Aorta (tissue), 5 donors: ENCODE data around the gene AKT1S1. TPM values are rescaled to one million over a fixed set of nuclear protein-coding genes. Genes with fewer than 3 reads are reported as not detected.

Source experiments
- ATAC-seq: fragments of 200-7000 bp; cut with Tn5 transposase; one replicate; pipeline ENCODE4 v1.9.1; 2022; ENCODE audit warnings: moderate library complexity; ENCODE audit not compliant: low FRiP score
- DNase-seq, 2 donors: peaks; one replicate each; pipeline ENCODE4 v3.0.0-alpha.2; 2020
- H3K27ac ChIP-seq, 2 donors: one replicate each; pipeline ENCODE4 v1.5.1; 2013; ENCODE audit warnings: low read length in 2 of 2, mild to moderate bottlenecking in 2 of 2, moderate library complexity in 2 of 2, control low read depth in 1 of 2, inconsistent platforms in 1 of 2, low read depth in 1 of 2
- H3K27me3 ChIP-seq, 2 donors: one replicate each; pipeline ENCODE4 v1.6.1; 2013; ENCODE audit warnings: control low read depth in 1 of 2, low read length in 1 of 2, mild to moderate bottlenecking in 1 of 2, moderate library complexity in 1 of 2; ENCODE audit not compliant: insufficient read depth in 2 of 2, control insufficient read depth in 1 of 2
- H3K36me3 ChIP-seq, 2 donors: one replicate each; pipeline ENCODE4 v1.6.1; 2013; ENCODE audit warnings: control low read depth in 1 of 2, low read length in 1 of 2, mild to moderate bottlenecking in 1 of 2; ENCODE audit not compliant: insufficient read depth in 2 of 2, control insufficient read depth in 1 of 2
- H3K4me1 ChIP-seq, 2 donors: one replicate each; pipeline ENCODE4 v1.6.1; 2013; ENCODE audit warnings: low read length in 2 of 2, control low read depth in 1 of 2, mild to moderate bottlenecking in 1 of 2, moderate library complexity in 1 of 2; ENCODE audit not compliant: insufficient read depth in 2 of 2, control insufficient read depth in 1 of 2
- H3K4me3 ChIP-seq, 2 donors: one replicate each; pipeline ENCODE4 v1.5.1; 2013; ENCODE audit warnings: low read length in 2 of 2, control low read depth in 1 of 2, mild to moderate bottlenecking in 1 of 2
- H3K9me3 ChIP-seq: one replicate; pipeline ENCODE4 v1.6.1; 2013; ENCODE audit warnings: mild to moderate bottlenecking, low read length; ENCODE audit not compliant: control insufficient read depth
- WGBS, 2 donors: extraction: QIAGEN DNeasy Blood & Tissue Kit; methylation state at CpG; one replicate each; pipeline ENCODE4 v1.1.7; 2013; 5-methylcytosine and 5-hydroxymethylcytosine counted together
- intact Hi-C, 2 donors: fragments of 100-400 bp; cut with DNase I; formaldehyde crosslinking; loops; one replicate each; pipeline versions ENCODE4 v1.14.2 to v1.15.0; 2022
- polyA plus RNA-seq, 2 donors: library from polyadenylated mRNA; stranded (reverse); fragments of 200-250 nt; gene quantifications; one replicate each; pipeline ENCODE4 v1.2.3, GENCODE V29; 2013
- total RNA-seq, 2 donors: library from RNA; stranded (reverse); fragmentation: NEBNext Ultra II Directional; extraction: Animal tissue kit (Norgen Biotek cat#: 25700); gene quantifications; one replicate each; pipeline ENCODE4 v1.2.1, GENCODE V29; 2021
- donor health status: healthy with polysubstance abuse.
- donor health status: Bipolar disorder and iron deficiency.
- donor health status: DM: no; HTN: no; CAD: no.
- donor health status: DM: no; HTN: no; CAD: no.
- donor health status: DM: yes; HTN: yes; CAD: no.

AKT1S1 gene
- total and polyA plus RNA-seq, 4 donors = 24.4 to 44.6 (median 27.7) TPM

GRCh38 chr19:49864890-49865289 lies 12.3 kb downstream of the AKT1S1 start:
- no peaks in the 10 kb centered on the region for H3K27me3 ChIP-seq
- 89 to 94% methylated on average over 13 of the region's 13 CpGs for WGBS, 2 donors
- no peaks in the 10 kb centered on the region for H3K36me3 ChIP-seq
- ATAC-seq = no peak
- no peak overlapping the region for H3K27ac ChIP-seq
- intact Hi-C loops = loop anchor here (5.0 to 10.0 kb wide), 3 partner anchors 53 to 100 kb away; partner anchors contain the start of genes AP2A1 (in 2 of the 2), FUZ (in 1 of the 2) and TSKS (in 1 of the 2)
- DNase-seq = no peak
- no peaks in the 10 kb centered on the region for H3K9me3 ChIP-seq
- H3K4me1 ChIP-seq = no peaks in the 10 kb centered on the region
- no peak overlapping the region for H3K4me3 ChIP-seq

- Histone ChIP-seq H3K9me3 (no peaks in the 10 kb centered on the region), H3K4me1 (no peaks in the 10 kb centered on the region), H3K4me3 (no peak overlapping the region), H3K36me3 (no peaks in the 10 kb centered on the region), H3K27me3 (no peaks in the 10 kb centered on the region), H3K27ac (no peak overlapping the region)
- intact Hi-C loops = loop anchor here in 1 of 2 donors (10.0 kb wide), 1 partner anchor 99 kb away; the partner anchor contains the start of genes AP2A1 and TSKS
- ATAC-seq (no peak), DNase-seq (peak in 1 of 2 donors; percentile 71)
- WGBS, 2 donors = 89 to 90% methylated on average over 17 of the region's 17 CpGs
These were observed 13.2 kb downstream of the AKT1S1 start for GRCh38 chr19:49863935-49864320.

- ATAC-seq = no peak
- Histone ChIP-seq H3K27me3 (no peaks in the 10 kb centered on the region), H3K9me3 (no peaks in the 10 kb centered on the region), H3K27ac (no peak overlapping the region), H3K4me3 (no peak overlapping the region), H3K4me1 (no peaks in the 10 kb centered on the region), H3K36me3 (no peaks in the 10 kb centered on the region)
- DNase-seq = peak in 1 of 2 donors; percentile 44
- intact Hi-C loops = loop anchor here in 1 of 2 donors (10.0 kb wide), 1 partner anchor 99 kb away; the partner anchor contains the start of genes AP2A1 and TSKS
- 88 to 90% methylated on average over 24 of the region's 24 CpGs for WGBS, 2 donors
These were observed 13.8 kb downstream of the AKT1S1 start for GRCh38 chr19:49863254-49863934.

- intact Hi-C loops = loop anchor here in 1 of 2 donors (10.0 kb wide), 1 partner anchor 98 kb away; the partner anchor contains the start of genes AP2A1 and TSKS
- ATAC-seq = no peak
- Histone ChIP-seq H3K36me3 (no peaks in the 10 kb centered on the region), H3K27ac (no peak overlapping the region), H3K27me3 (no peaks in the 10 kb centered on the region), H3K4me3 (no peak overlapping the region), H3K9me3 (no peaks in the 10 kb centered on the region), H3K4me1 (no peaks in the 10 kb centered on the region)
- WGBS, 2 donors = 75 to 78% methylated on average over 43 to 49 of the region's 49 CpGs
- DNase-seq = peak; percentile 54 to 78
These were observed 14.5 kb downstream of the AKT1S1 start for GRCh38 chr19:49862391-49863253.

GRCh38 chr19:49861541-49862378 lies 15.4 kb downstream of the AKT1S1 start:
- H3K36me3 ChIP-seq = no peaks in the 10 kb centered on the region
- DNase-seq (peak in 1 of 2 donors; percentile 48), ATAC-seq (no peak)
- H3K4me3 ChIP-seq = no peak overlapping the region
- H3K9me3 ChIP-seq = no peaks in the 10 kb centered on the region
- no peaks in the 10 kb centered on the region for H3K4me1 ChIP-seq
- intact Hi-C loops = loop anchor here in 1 of 2 donors (10.0 kb wide), 1 partner anchor 97 kb away; the partner anchor contains the start of genes AP2A1 and TSKS
- H3K27me3 ChIP-seq = no peaks in the 10 kb centered on the region
- 82 to 83% methylated on average over 58 to 60 of the region's 60 CpGs for WGBS, 2 donors
- no peak overlapping the region for H3K27ac ChIP-seq

GRCh38 chr19:49861107-49861506 lies 16.0 kb downstream of the AKT1S1 start:
- Histone ChIP-seq H3K4me3 (no peak overlapping the region), H3K27me3 (no peaks in the 10 kb centered on the region), H3K36me3 (no peaks in the 10 kb centered on the region), H3K9me3 (no peaks in the 10 kb centered on the region), H3K4me1 (no peaks in the 10 kb centered on the region), H3K27ac (no peak overlapping the region)
- intact Hi-C loops = loop anchor here in 1 of 2 donors (10.0 kb wide), 1 partner anchor 96 kb away; the partner anchor contains the start of genes AP2A1 and TSKS
- DNase-seq (peak in 1 of 2 donors; percentile 79), ATAC-seq (no peak)
- 41 to 43% methylated on average over 13 of the region's 13 CpGs for WGBS, 2 donors

- intact Hi-C loops = loop anchor here in 1 of 2 donors (10.0 kb wide), 1 partner anchor 96 kb away; the partner anchor contains the start of genes AP2A1 and TSKS
- no peaks in the 10 kb centered on the region for H3K36me3 ChIP-seq
- no peaks in the 10 kb centered on the region for H3K27me3 ChIP-seq
- ATAC-seq (no peak), DNase-seq (peak in 1 of 2 donors; percentile 70)
- no peak overlapping the region for H3K27ac ChIP-seq
- H3K4me3 ChIP-seq = no peak overlapping the region
- no peaks in the 10 kb centered on the region for H3K4me1 ChIP-seq
- no peaks in the 10 kb centered on the region for H3K9me3 ChIP-seq
- 71 to 72% methylated on average over 17 of the region's 17 CpGs for WGBS, 2 donors
These were observed 16.6 kb downstream of the AKT1S1 start for GRCh38 chr19:49860336-49861102.
